GM19023 (cell line): ENCODE measurements around the gene GRB7.
"Not testable (repeated sequence)": the region's sequence is repeated elsewhere in the genome, so short reads cannot be mapped to it uniquely, and the experiment has no call there.

Source experiments
- ATAC-seq: cut with Tn5 transposase; IDR thresholded peaks from one replicate; pipeline ENCODE4 v1.9.1; 2021; ENCODE audit warnings: mild to moderate bottlenecking, moderate library complexity; ENCODE audit not compliant: unreplicated experiment

Gene GRB7

DNA sequence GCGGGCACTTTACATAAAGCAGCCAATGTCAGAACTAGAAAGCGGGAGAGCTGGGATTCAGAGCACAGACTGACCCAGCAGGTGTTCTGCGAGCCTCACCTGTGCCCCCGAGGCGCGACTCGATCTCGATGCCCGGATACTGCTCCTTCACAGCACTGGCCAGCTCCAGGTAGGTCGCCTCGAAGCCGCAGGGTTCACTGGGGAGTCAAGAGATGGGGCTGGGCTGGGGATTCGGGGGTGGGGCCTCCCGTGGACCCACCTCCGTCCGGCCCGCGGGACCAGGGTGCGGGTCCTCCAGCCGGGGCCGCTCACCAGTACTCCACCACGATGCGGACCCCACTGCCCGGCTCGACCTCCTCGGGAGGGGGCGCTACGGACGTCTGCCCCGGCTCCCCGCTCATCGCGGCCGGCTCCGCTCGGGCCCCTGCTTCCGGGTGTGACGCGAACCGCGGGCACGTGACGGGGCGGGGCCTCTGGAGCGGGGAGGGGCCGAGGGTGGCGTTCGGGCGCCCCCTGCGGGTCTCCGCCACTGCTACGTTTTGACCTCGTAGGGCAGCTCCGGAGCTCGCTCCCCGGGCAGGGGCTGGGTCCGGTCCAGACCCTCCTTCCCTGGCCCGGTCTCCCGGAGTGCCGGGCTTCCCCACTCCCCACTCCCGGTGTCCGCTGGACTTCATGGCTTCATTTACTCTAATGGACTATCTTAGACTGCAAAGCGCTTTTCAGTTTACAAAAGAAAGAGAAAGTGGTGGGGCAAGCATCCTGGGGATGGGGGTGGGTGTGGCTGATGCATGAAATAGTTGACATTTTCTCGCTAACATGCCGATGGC, 7.4 kb upstream of the GRB7 start, which contains the start of gene MIEN1:
Gene MIEN1, minus strand, starts transcription at position 438 of the 827 bp plus-strand sequence. Its CDS starts 37 bp downstream, at position 401.
- ATAC-seq, result peak; percentile 86

GRCh38 chr17:39732586-39732985, 5.2 kb upstream of the GRB7 start:
- ATAC-seq, result no peak

DNA sequence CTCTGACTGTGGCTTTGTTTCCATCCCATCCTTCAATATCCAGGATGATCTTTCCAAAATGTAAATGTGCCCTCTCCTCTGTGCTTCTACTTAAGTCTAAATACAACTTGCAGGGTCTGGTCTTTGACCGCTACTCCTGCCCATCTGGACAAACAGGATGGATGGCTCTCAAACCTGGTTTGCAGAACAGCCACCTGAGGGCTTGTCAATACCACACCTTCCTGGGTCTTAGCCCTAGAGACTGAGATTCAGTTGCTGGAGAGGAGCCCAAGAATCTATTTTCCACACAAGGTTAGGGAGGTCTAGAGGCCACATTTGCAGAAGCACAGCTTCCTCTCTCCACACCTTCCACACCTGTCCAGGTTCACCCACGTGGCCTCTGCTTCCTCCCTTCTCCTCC, 1.9 kb upstream of the GRB7 start:
- ATAC-seq, result no peak

DNA sequence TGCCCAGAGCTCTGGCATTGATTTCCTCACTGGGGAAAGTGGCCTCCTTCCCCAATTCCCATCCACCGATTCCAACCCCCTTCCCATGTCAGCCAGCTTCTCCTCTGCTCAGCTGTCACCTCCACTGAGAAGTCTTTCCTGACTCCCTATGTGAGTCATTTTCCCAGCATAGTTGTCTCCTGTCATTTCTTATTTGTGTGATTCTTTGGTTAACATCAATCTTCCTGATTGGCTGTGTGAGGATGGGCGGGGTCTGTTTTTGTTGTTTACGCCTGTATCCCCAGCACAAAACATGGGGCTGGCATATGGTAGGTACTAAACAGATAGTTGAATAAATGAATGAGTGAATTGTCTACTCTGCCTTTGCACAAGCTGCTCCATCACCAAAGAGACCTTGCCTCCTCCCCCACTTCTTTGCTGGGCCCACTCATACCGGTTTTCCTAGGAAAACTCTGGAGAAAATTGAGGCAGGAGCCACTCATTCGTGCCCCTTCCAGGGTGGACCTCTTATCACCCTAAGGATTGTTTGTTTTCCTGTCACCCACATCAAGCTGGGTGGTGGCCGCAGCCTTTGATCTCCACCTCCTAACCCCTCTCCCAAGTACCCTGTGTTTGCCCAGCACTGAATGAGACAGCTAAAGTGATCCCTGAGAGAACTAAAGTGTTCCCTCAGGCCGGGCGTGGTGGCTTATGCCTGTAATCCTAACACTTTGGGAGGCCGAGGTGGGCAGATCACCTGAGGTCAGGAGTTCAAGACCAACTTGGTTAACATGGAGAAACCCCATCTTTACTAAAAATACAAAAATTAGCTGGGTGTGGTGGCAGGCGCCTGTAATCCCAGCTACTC, 1.2 kb upstream of the GRB7 start:
- no peak for ATAC-seq

GRCh38 chr17:39737206-39737759, 455 bp upstream of the GRB7 start:
- no peak for ATAC-seq

- no peak for ATAC-seq
These were observed 797 bp downstream of the GRB7 start for GRCh38 chr17:39738568-39738901.

- ATAC-seq, result no peak
These were observed 1.5 kb downstream of the GRB7 start for GRCh38 chr17:39738983-39739884.

GRCh38 chr17:39739885-39740356, 2.2 kb downstream of the GRB7 start:
- ATAC-seq, result no peak

DNA sequence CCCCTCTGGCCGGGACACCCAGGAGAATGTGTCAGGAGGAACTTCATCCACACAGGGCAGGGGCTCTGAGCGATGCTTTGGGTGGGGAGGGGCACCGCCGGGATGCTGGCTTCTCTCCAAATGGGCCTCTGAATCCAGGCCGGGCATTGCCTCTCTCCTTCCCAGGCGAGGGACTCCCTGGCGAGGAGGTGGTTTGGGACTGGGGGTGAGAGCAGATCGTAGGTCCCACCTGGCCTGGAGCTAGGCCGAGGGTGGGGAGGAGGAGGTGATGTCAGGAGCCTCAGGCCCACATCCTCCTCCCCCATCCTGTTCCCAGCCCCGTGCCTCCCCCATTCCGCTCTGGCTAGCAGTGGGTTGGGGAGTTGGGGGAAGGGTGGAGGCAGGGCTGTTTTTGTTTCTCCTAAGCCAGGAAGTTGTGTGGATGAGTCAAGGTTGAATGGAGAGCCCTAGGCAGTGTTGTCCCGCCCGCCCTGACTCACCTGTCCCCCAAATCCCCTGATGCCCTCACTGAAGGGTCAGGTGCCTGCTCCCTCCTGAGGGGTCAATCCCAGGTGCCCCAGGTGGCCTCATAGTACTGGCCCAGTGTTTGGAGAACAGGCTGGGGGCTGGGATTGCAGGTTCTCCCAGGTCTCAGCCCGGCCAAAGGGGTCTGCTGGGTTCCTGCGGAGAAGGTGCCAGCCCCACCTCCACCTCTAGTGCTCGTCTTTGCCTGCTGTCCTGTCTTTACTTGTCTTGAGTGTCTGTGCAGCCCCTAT, 2.8 kb downstream of the GRB7 start:
- no peak for ATAC-seq

- no peak for ATAC-seq
These were observed 4.6 kb downstream of the GRB7 start for GRCh38 chr17:39742126-39742855.

GRCh38 chr17:39742856-39743436, 5.2 kb downstream of the GRB7 start:
- ATAC-seq, result no peak

- ATAC-seq, result no peak
These were observed 6.5 kb downstream of the GRB7 start for GRCh38 chr17:39744075-39744835.

- ATAC-seq, result no peak
These were observed 7.1 kb downstream of the GRB7 start for GRCh38 chr17:39744836-39745215.

- ATAC-seq, result no peak
These were observed 7.8 kb downstream of the GRB7 start for GRCh38 chr17:39745335-39746144.

DNA sequence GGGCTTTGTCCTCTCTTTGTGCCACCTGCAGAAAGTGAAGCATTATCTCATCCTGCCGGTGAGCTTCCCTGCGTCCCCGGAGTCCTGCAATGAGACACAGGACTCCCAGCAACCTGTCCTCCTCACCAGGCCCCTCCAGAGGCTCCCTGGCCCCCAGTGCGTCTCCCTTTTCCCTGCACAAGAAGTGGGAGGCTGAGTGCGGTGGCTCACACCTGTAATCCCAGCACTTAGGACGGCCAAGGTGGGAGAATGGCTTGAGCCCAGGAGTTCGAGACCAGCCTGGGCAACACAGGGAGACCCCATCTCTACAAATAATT, 8.4 kb downstream of the GRB7 start:
- no peak for ATAC-seq

DNA sequence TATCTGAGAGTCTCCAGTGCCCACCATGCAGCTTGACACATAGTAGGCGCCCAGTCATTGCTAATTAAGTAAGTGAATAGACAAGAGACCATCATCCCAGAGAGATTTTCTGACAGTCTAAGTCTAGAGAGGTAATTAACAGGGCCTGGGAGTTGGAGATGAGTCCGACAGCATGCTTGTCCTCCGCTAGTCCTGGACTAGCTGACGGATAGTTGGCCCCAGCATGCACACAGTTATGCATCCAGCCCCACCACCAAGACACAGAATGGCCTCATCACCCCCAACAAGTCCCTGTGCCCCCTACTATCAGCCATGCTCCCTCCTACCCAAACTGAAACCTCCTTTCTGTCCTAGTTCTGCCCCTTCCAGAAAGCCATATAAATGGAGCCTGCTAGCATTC, 10.0 kb downstream of the GRB7 start:
- ATAC-seq, result no peak

DNA sequence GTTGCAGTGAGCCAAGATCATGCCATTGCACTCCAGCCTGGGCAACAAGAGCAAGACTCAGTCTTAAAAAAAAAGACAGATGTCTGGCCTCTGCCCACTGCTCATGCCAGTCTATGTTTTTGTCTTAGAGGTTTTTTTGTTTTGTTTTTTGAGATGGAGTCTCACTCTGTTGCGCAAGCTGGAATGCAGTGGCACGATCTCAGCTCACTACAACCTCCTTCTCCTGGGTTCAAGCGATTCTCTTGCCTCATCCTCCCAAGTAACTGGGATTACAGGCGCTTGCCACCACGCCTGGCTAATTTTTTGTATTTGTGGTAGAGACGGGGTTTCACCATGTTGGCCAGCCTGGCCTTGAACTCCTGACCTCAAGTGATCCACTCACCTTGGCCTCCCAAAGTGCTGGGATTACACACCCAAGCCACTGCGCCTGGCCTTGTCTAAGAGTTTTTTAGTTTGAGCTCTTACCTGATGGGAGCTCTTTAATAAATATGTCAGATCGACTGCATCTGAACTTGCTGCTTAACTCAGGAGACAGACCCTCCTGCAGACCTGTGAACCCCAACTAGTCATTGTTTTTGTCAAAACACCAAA, 10.8 kb downstream of the GRB7 start:
- not testable (repeated sequence) for ATAC-seq
